ENCODE results near the gene E2F6.

Gene E2F6, protein sequence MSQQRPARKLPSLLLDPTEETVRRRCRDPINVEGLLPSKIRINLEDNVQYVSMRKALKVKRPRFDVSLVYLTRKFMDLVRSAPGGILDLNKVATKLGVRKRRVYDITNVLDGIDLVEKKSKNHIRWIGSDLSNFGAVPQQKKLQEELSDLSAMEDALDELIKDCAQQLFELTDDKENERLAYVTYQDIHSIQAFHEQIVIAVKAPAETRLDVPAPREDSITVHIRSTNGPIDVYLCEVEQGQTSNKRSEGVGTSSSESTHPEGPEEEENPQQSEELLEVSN

DNA sequence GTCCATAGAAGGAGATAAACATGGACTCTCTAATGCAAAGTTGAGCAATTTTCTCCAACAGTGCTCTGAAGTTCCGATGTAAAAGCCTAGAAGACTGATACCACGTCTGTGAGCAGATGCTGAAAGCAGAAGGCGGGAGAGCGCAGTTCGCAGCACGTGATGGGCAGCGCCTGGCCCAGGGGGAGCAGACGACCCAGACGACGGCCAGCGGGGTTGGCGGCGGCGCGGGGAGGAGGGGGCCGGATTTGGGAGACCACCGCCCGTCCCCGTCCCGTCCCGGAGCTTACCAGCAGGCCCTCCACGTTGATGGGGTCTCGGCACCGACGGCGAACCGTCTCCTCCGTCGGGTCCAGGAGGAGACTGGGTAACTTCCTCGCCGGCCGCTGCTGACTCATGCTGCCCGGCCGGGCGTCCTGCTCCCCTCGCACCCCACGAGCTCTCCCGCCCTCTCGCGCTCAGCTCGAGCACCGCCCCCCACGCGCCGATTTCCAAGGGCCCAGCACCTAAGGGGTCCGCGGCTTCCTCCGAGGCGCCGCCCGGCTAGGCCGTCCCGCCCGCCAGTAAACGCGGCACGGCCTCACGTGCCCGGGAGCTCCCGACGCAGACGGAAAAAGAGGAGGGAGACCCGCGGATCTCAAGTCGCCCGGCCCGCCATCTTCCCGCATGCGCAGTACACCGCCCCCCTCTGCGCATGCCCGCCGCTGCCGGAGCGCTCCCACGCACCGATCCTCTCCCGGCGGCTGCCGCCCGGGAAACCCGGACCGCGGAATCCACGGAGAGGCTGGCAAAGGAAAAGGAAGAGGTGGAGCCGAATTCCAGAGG is at the start of gene E2F6:
TSS of gene E2F6 (minus strand) at position 677 of the 822 bp plus-strand sequence. CDS start at position 395, 282 bp downstream.
- Histone ChIP-seq H3K36me3 (no peaks in the 10 kb centered on the region), H3K4me3 (ENCODE audit: low read depth in 1 of 2, low read length in 1 of 2) (peak within 1 kb of the TSS; percentile 73 to 88), H3K4me1 (ENCODE audit: control insufficient read depth in 1 of 2, insufficient read depth in 1 of 2, low read depth in 1 of 2, low read length in 1 of 2) (peaks cover 15 to 16% of the 10 kb centered on the region in 2 experiments), H3K27ac (peak within 1 kb of the TSS; percentile 88), H3K27me3 (no peaks in the 10 kb centered on the region), H3K9me3 (no peaks in the 10 kb centered on the region)
- TF ChIP-seq, protein P1, sequence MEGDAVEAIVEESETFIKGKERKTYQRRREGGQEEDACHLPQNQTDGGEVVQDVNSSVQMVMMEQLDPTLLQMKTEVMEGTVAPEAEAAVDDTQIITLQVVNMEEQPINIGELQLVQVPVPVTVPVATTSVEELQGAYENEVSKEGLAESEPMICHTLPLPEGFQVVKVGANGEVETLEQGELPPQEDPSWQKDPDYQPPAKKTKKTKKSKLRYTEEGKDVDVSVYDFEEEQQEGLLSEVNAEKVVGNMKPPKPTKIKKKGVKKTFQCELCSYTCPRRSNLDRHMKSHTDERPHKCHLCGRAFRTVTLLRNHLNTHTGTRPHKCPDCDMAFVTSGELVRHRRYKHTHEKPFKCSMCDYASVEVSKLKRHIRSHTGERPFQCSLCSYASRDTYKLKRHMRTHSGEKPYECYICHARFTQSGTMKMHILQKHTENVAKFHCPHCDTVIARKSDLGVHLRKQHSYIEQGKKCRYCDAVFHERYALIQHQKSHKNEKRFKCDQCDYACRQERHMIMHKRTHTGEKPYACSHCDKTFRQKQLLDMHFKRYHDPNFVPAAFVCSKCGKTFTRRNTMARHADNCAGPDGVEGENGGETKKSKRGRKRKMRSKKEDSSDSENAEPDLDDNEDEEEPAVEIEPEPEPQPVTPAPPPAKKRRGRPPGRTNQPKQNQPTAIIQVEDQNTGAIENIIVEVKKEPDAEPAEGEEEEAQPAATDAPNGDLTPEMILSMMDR (IDR thresholded peaks at IDR 0.05): no peak

DNA sequence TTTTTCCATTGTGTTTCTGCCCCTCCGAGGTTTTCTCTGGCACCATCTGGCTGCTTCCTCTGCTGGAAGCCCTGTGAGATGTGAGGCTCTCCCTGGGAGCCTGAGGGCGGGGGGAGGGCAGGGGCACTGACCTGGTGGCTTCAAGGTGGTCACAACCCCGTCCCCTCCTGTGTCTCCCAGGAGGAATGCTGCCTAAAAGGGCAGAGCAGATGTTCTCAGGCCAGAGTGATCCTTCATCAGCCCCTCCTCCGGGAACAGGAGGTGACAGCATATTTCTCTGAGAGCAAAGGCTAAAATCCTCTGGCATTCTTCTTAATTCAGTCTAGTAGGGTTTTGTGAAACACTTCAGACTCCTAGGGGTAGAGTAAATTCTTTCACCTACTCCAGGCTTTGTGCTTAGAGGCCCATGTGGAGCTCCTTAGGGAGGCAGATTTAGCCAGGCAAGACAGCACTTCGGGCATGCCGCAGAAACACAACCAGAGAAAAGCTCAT is 49.6 kb upstream of the E2F6 start:
- H3K9me3 ChIP-seq: no peaks in the 10 kb centered on the region
- TF ChIP-seq, protein P1 (IDR thresholded peaks at IDR 0.05): no peak
- H3K27ac ChIP-seq: no peak overlapping the region
- peaks cover 15% of the 10 kb centered on the region for H3K27me3 ChIP-seq
- H3K4me3 ChIP-seq (ENCODE audit: low read depth in 1 of 2, low read length in 1 of 2): no peak overlapping the region
- no peaks in the 10 kb centered on the region for H3K36me3 ChIP-seq
- H3K4me1 ChIP-seq (ENCODE audit: control insufficient read depth in 1 of 2, insufficient read depth in 1 of 2, low read depth in 1 of 2, low read length in 1 of 2): no peaks in the 10 kb centered on the region

DNA sequence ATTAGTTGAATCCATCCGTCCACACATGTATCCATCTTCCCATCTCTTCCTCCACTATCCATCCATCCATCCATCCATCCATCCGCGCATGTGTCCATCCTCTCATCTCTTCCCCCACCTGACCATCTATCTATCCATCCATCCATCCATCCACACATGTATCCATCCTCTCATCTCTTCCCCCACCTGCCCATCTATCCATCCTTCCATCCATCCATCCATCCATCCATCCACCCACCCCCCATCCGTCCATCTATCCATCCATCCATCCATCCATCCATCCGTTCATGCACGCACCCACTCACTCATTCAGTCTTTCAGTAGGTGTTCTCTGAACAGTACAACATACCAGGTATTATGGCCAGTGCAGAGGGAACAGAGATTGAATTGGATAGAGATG is 48.9 kb upstream of the E2F6 start:
- H3K4me1 ChIP-seq (ENCODE audit: control insufficient read depth in 1 of 2, insufficient read depth in 1 of 2, low read depth in 1 of 2, low read length in 1 of 2): no peaks in the 10 kb centered on the region
- H3K4me3 ChIP-seq (ENCODE audit: low read depth in 1 of 2, low read length in 1 of 2): no peak overlapping the region
- H3K27me3 ChIP-seq: peaks cover 15% of the 10 kb centered on the region
- H3K36me3 ChIP-seq: no peaks in the 10 kb centered on the region
- TF ChIP-seq, protein P1 (IDR thresholded peaks at IDR 0.05): no peak
- no peak overlapping the region for H3K27ac ChIP-seq
- no peaks in the 10 kb centered on the region for H3K9me3 ChIP-seq

DNA sequence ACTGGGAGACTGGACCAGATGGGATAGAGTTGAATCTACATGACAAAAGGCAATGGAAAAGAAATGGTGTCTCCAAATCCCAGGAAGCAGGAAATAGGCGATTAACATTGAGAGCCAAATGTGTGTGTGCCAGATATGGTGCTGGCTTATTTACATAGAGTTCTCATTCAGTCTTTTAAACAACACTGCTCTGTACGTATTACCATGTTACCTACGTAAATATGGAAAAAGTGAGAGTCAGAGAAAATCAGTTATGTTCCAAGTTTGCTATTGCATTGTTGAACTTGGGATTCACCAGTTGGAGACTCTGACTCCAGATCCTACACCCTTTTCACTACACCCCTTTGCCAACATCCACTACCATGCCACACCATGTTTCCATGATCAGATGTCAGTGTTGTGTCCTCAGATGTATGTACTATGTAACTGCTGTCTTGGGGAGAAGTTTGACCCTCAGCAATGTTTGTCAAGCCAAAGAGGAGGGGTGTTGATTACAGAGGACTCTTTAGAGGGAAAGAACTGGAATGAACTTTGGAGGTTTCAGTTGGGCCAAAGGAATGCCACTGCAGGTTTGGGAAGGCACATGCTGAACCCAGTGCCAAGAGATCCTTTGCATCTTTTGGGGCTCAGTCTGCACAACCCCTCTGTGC is 48.2 kb upstream of the E2F6 start:
- Histone ChIP-seq H3K9me3 (no peaks in the 10 kb centered on the region), H3K36me3 (no peaks in the 10 kb centered on the region), H3K27me3 (peaks cover 15% of the 10 kb centered on the region), H3K4me1 (ENCODE audit: control insufficient read depth in 1 of 2, insufficient read depth in 1 of 2, low read depth in 1 of 2, low read length in 1 of 2) (no peaks in the 10 kb centered on the region), H3K27ac (no peak overlapping the region), H3K4me3 (ENCODE audit: low read depth in 1 of 2, low read length in 1 of 2) (no peak overlapping the region)
- TF ChIP-seq, protein P1 (IDR thresholded peaks at IDR 0.05): no peak

DNA sequence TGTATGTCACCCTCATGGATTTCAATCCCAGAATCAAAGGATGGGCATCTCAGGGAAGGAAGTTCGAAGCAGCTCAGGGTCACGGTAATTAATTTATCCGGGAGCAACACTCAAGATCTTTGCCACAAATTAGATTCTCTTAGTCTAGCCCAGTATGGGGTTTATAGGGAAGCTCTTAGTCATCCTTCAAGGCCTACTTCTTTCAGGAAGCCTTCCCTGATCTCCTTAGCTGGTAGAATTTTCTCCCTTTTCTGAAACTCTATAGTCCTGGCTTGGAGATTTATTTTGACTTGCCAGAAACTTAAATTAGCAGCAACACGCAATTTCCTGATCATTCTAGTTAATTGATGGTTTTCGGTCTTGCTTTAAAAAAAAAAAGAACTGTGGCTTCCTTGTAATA is 47.4 kb upstream of the E2F6 start:
- H3K4me1 ChIP-seq (ENCODE audit: control insufficient read depth in 1 of 2, insufficient read depth in 1 of 2, low read depth in 1 of 2, low read length in 1 of 2): no peaks in the 10 kb centered on the region
- H3K27me3 ChIP-seq: peaks cover 15% of the 10 kb centered on the region
- H3K27ac ChIP-seq: no peak overlapping the region
- H3K9me3 ChIP-seq: no peaks in the 10 kb centered on the region
- no peak overlapping the region for H3K4me3 ChIP-seq (ENCODE audit: low read depth in 1 of 2, low read length in 1 of 2)
- no peaks in the 10 kb centered on the region for H3K36me3 ChIP-seq
- TF ChIP-seq, protein P1 (IDR thresholded peaks at IDR 0.05): no peak
